ENCODE data around the gene EPS8L1. TPM values are rescaled to one million over a fixed set of nuclear protein-coding genes. Genes with fewer than 3 reads are reported as not detected.

EPS8L1 gene
- polyA plus RNA-seq, 1 experiment: 4.4 TPM

DNA sequence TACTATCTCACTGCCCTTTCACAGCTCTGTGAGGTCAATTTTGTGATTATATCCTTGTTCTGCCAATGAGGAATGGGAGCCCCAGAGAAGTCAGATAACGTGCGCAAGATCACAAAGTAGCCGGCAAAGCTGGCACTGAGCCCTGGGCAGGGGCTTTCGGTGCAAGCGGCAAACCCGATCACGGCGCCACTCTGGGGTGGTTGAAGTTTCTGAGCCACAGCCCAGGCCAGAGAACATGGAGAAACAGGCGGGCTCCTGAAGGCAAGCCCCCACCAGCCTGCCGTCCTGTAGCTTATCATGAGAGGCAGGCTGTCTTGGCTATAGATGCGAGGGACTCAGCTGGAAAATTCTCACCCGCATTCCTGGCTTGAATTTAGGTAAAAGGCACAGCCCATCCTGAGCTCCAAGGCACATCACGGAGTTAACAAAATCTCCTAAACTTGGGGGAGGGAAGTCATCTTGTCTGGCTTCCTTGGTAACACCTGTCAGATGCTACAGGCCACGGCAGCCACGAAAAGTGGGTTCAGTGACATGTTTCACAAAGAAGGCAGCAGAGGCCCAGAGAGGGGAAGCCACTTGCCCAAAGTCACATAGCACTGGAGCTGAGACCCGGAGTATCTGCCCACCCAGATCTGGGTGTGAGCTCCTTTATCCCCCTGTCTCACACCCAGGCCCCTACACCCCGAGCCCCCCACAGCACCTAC lies 60.9 kb downstream of the EPS8L1 start:
- no peaks in the 10 kb centered on the region for H3K36me3 ChIP-seq (ENCODE audit: control insufficient read depth, insufficient read depth, low read length)
- no peak for TF ChIP-seq CTCF (IDR thresholded peaks at IDR 0.05; ENCODE audit: insufficient read depth, low read depth, low read length)
- ChIA-PET CTCF (interaction anchor here (0.6 to 2.0 kb wide), 8 partner anchors 10 to 368 kb away, joined by 3 to 10 read pairs (median 4); no protein-coding TSS in a partner anchor), POLR2A (no interaction called here)
- H3K27me3 ChIP-seq (ENCODE audit: control insufficient read depth, insufficient read depth, low read length): peaks cover 2% of the 10 kb centered on the region; the same call in 1 of the 2 replicates
- no peak overlapping the region for H3K4me3 ChIP-seq (ENCODE audit: low read depth, low read length)
- no peak for DNase-seq (ENCODE audit: low read depth)

Small RNA genes within 50 kb of the gene (small RNA-seq; reads per million reads assigned to genes)
- not detected for gene MIR7975 (ENCODE audit: insufficient read length, low read depth, low replicate concordance)

Other genes with a start within 250 kb of the EPS8L1 start
- gene KIR2DS4, start 243.2 kb upstream of the EPS8L1 start, polyA plus RNA-seq (2011; rRNA removed): not detected in 2 replicates
- not detected in 2 replicates for gene KIR3DL2, start 225.4 kb upstream of the EPS8L1 start, polyA plus RNA-seq (2011; rRNA removed)
- gene FCAR, start 201.6 kb upstream of the EPS8L1 start, polyA plus RNA-seq (2011; rRNA removed): not detected in 2 replicates
- gene NCR1, start 169.7 kb upstream of the EPS8L1 start, polyA plus RNA-seq (2011; rRNA removed): not detected in 2 replicates
- gene NLRP7, start 128.3 kb upstream of the EPS8L1 start, polyA plus RNA-seq (2011; rRNA removed): not detected in 2 replicates
- gene NLRP2, start 109.5 kb upstream of the EPS8L1 start, polyA plus RNA-seq (2011; rRNA removed): not detected in 2 replicates
- not detected in 2 replicates for gene GP6, start 37.6 kb upstream of the EPS8L1 start, polyA plus RNA-seq (2011; rRNA removed)
- 5.2 and 6.1 TPM in 2 replicates for gene RDH13, start 12.7 kb upstream of the EPS8L1 start, polyA plus RNA-seq (2011; rRNA removed)
- 36.0 and 50.8 TPM in 2 replicates for gene PPP1R12C, start 41.8 kb downstream of the EPS8L1 start, polyA plus RNA-seq (2011; rRNA removed)
- 10.4 and 10.5 TPM in 2 replicates for gene TNNT1, start 73.3 kb downstream of the EPS8L1 start, polyA plus RNA-seq (2011; rRNA removed)
- gene TNNI3, start 81.9 kb downstream of the EPS8L1 start, polyA plus RNA-seq (2011; rRNA removed): 0.12 TPM in 1 of 2 replicates, not detected in the other
- gene DNAAF3, start 90.7 kb downstream of the EPS8L1 start, polyA plus RNA-seq (2011; rRNA removed): 0.39 and 0.51 TPM in 2 replicates
- 0.26 and 0.47 TPM in 2 replicates for gene SYT5, start 104.4 kb downstream of the EPS8L1 start, polyA plus RNA-seq (2011; rRNA removed)
- gene PTPRH, start 133.6 kb downstream of the EPS8L1 start, polyA plus RNA-seq (2011; rRNA removed): 2.2 and 4.3 TPM in 2 replicates
- 0.56 and 1.5 TPM in 2 replicates for gene TMEM86B, start 152.9 kb downstream of the EPS8L1 start, polyA plus RNA-seq (2011; rRNA removed)
- gene PPP6R1, start 183.1 kb downstream of the EPS8L1 start, polyA plus RNA-seq (2011; rRNA removed): 25.9 and 42.5 TPM in 2 replicates
- gene HSPBP1, start 204.2 kb downstream of the EPS8L1 start, polyA plus RNA-seq (2011; rRNA removed): 24.4 and 43.8 TPM in 2 replicates
- gene BRSK1, start 208.1 kb downstream of the EPS8L1 start, polyA plus RNA-seq (2011; rRNA removed): 10.6 and 12.8 TPM in 2 replicates
- gene TMEM150B, start 249.5 kb downstream of the EPS8L1 start, polyA plus RNA-seq (2011; rRNA removed): not detected in 2 replicates

All from BJ (cell line).